Measurements from ENCODE around the gene SYNPO2. TPM values are rescaled to one million over a fixed set of nuclear protein-coding genes. Genes with fewer than 3 reads are reported as not detected.
A peak's percentile ranks its signal among the peaks of the same experiment; 100 is the strongest.

The SYNPO2 gene
- total RNA-seq, 1 experiment from 2014 or later = 0.87 TPM

- Histone ChIP-seq H2AFZ (no peak overlapping the region), H3K9me3 (ENCODE audit: insufficient read depth, low read depth) (no peaks in the 10 kb centered on the region), H3K27me3 (ENCODE audit: insufficient read depth, low read depth) (no peaks in the 10 kb centered on the region), H3K79me2 (ENCODE audit: low read depth) (no peaks in the 10 kb centered on the region), H3K36me3 (ENCODE audit: low read depth) (no peaks in the 10 kb centered on the region), H3K4me3 (no peak overlapping the region), H3F3A (ENCODE audit: insufficient read depth, low read depth) (no peaks in the 10 kb centered on the region), H4K20me1 (ENCODE audit: insufficient read depth) (no peaks in the 10 kb centered on the region), H3K27ac (no peak overlapping the region), H3K4me1 (replicated peaks; ENCODE audit: insufficient read depth) (no peaks in the 10 kb centered on the region), H3K4me2 (no peak overlapping the region), H3K9me2 (ENCODE audit: insufficient read depth) (no peaks in the 10 kb centered on the region)
- no TSS peak for BruUV-seq (replicated peaks)
- intact Hi-C loops (cut with micrococcal nuclease; ENCODE audit: unreplicated experiment) = no loop called here
- ChIA-PET POLR2A (ENCODE audit: unreplicated experiment) (no interaction called here), CTCF (interaction anchor here (0.7 kb wide), 1 partner anchor 313 kb away, joined by 3 read pairs; no protein-coding TSS in a partner anchor)
- TF ChIP-seq CTCF (conservative IDR thresholded peaks at IDR 0.05) (no peak), EZH2 (IDR thresholded peaks at IDR 0.05; ENCODE audit: low read depth) (no peak)
- no peak for DNase-seq
Observed at GRCh38 chr4:118987959-118988634, 99.4 kb downstream of the SYNPO2 start.

GRCh38 chr4:118988635-118988972 is 100.0 kb downstream of the SYNPO2 start:
- BruUV-seq (replicated peaks) = no TSS peak
- no peak overlapping the region for H2AFZ ChIP-seq
- intact Hi-C loops (cut with micrococcal nuclease; ENCODE audit: unreplicated experiment) = no loop called here

More at GRCh38 chr4:118988635-118988972, 100.0 kb downstream of the SYNPO2 start:
- POLR2A ChIA-PET (ENCODE audit: unreplicated experiment) = interaction anchor here (0.6 kb wide), 1 partner anchor 210 kb away, joined by 5 read pairs; no protein-coding TSS in a partner anchor
- Histone ChIP-seq H3K27me3 (ENCODE audit: insufficient read depth, low read depth) (no peaks in the 10 kb centered on the region), H3K27ac (peak overlapping the region; percentile 44; the same call in 1 of the 2 replicates), H4K20me1 (ENCODE audit: insufficient read depth) (no peaks in the 10 kb centered on the region), H3K4me2 (no peak overlapping the region), H3K36me3 (ENCODE audit: low read depth) (no peaks in the 10 kb centered on the region), H3K4me3 (no peak overlapping the region), H3F3A (ENCODE audit: insufficient read depth, low read depth) (no peaks in the 10 kb centered on the region), H3K4me1 (replicated peaks; ENCODE audit: insufficient read depth) (no peaks in the 10 kb centered on the region), H3K79me2 (ENCODE audit: low read depth) (no peaks in the 10 kb centered on the region), H3K9me2 (ENCODE audit: insufficient read depth) (no peaks in the 10 kb centered on the region), H3K9me3 (ENCODE audit: insufficient read depth, low read depth) (no peaks in the 10 kb centered on the region)
- CTCF ChIA-PET = no interaction called here
- no peak for DNase-seq
- no peak for TF ChIP-seq EZH2 (IDR thresholded peaks at IDR 0.05; ENCODE audit: low read depth)
- no peak for TF ChIP-seq CTCF (conservative IDR thresholded peaks at IDR 0.05)

Measured in PC-9 (cell line).